HG03457 (cell line): ENCODE results near the gene FBRSL1.

ENCODE experiments used
- ATAC-seq: cut with Tn5 transposase; IDR thresholded peaks from one replicate; pipeline ENCODE4 v1.9.1; 2021; ENCODE audit warnings: moderate number of reproducible peaks; ENCODE audit not compliant: unreplicated experiment

FBRSL1 gene

GRCh38 chr12:132508860-132509732 lies 19.1 kb downstream of the FBRSL1 start:
- no peak for ATAC-seq

GRCh38 chr12:132510111-132510724 lies 20.3 kb downstream of the FBRSL1 start:
- ATAC-seq = no peak

GRCh38 chr12:132510746-132511477 lies 21.0 kb downstream of the FBRSL1 start:
- no peak for ATAC-seq

GRCh38 chr12:132511516-132512196 lies 21.7 kb downstream of the FBRSL1 start:
- no peak for ATAC-seq

GRCh38 chr12:132512197-132513069 lies 22.5 kb downstream of the FBRSL1 start:
- no peak for ATAC-seq

- no peak for ATAC-seq
Measured at GRCh38 chr12:132513070-132513398, 23.1 kb downstream of the FBRSL1 start.

GRCh38 chr12:132513458-132514135 lies 23.6 kb downstream of the FBRSL1 start:
- ATAC-seq = no peak

GRCh38 chr12:132514216-132514820 lies 24.4 kb downstream of the FBRSL1 start:
- no peak for ATAC-seq

- no peak for ATAC-seq
Measured at GRCh38 chr12:132514838-132515237, 24.9 kb downstream of the FBRSL1 start.

- no peak for ATAC-seq
Measured at GRCh38 chr12:132516095-132517012, 26.4 kb downstream of the FBRSL1 start.

GRCh38 chr12:132517013-132517739 lies 27.2 kb downstream of the FBRSL1 start:
- no peak for ATAC-seq

GRCh38 chr12:132517740-132518100 lies 27.8 kb downstream of the FBRSL1 start:
- ATAC-seq = no peak

GRCh38 chr12:132518354-132518992 lies 28.5 kb downstream of the FBRSL1 start:
- no peak for ATAC-seq

- no peak for ATAC-seq
Measured at GRCh38 chr12:132520421-132521199, 30.7 kb downstream of the FBRSL1 start.

- no peak for ATAC-seq
Measured at GRCh38 chr12:132521200-132521580, 31.2 kb downstream of the FBRSL1 start.

GRCh38 chr12:132521712-132522292 lies 31.9 kb downstream of the FBRSL1 start:
- no peak for ATAC-seq
